Activated T-cell treated with anti-CD3 and anti-CD28 coated beads for 4 hours (primary cell): ENCODE measurements around the gene C1RL.

Experiments
- DNase-seq: peaks from one replicate; pipeline ENCODE4 v3.0.0-alpha.2; 2020

C1RL gene

GRCh38 chr12:7091660-7092228, 17.3 kb downstream of the C1RL start:
- DNase-seq: no peak

- no peak for DNase-seq
Observed at GRCh38 chr12:7091171-7091570, 17.8 kb downstream of the C1RL start.

GRCh38 chr12:7090222-7090998, 18.6 kb downstream of the C1RL start:
- DNase-seq: no peak

- DNase-seq: no peak
Observed at GRCh38 chr12:7089196-7089871, 19.7 kb downstream of the C1RL start.

- DNase-seq: no peak
Observed at GRCh38 chr12:7083125-7083524, 25.9 kb downstream of the C1RL start.

- DNase-seq: no peak
Observed at GRCh38 chr12:7081037-7081436, 28.0 kb downstream of the C1RL start.

GRCh38 chr12:7079826-7080125, 29.2 kb downstream of the C1RL start:
- DNase-seq: no peak

GRCh38 chr12:7078163-7078562, 30.9 kb downstream of the C1RL start:
- no peak for DNase-seq

GRCh38 chr12:7076493-7076892, 32.5 kb downstream of the C1RL start:
- DNase-seq: no peak

GRCh38 chr12:7075939-7076338, 33.1 kb downstream of the C1RL start:
- DNase-seq: no peak

GRCh38 chr12:7075518-7075917, 33.5 kb downstream of the C1RL start:
- DNase-seq: no peak

- DNase-seq: no peak
Observed at GRCh38 chr12:7073946-7074345, 35.1 kb downstream of the C1RL start.

GRCh38 chr12:7072554-7072953, 36.5 kb downstream of the C1RL start:
- DNase-seq: no peak

- no peak for DNase-seq
Observed at GRCh38 chr12:7072035-7072434, 37.0 kb downstream of the C1RL start.

- no peak for DNase-seq
Observed at GRCh38 chr12:7069386-7069785, 39.6 kb downstream of the C1RL start.

- DNase-seq: no peak
Observed at GRCh38 chr12:7068994-7069346, 40.0 kb downstream of the C1RL start.

- DNase-seq: no peak
Observed at GRCh38 chr12:7068240-7068993, 40.6 kb downstream of the C1RL start.

- no peak for DNase-seq
Observed at GRCh38 chr12:7067096-7067495, 41.9 kb downstream of the C1RL start.

- DNase-seq: no peak
Observed at GRCh38 chr12:7066596-7066995, 42.4 kb downstream of the C1RL start.

- no peak for DNase-seq
Observed at GRCh38 chr12:7065073-7065623, 43.9 kb downstream of the C1RL start.

- no peak for DNase-seq
Observed at GRCh38 chr12:7064516-7064915, 44.5 kb downstream of the C1RL start.

GRCh38 chr12:7061596-7061995, 47.4 kb downstream of the C1RL start:
- DNase-seq: no peak

- no peak for DNase-seq
Observed at GRCh38 chr12:7061138-7061537, 47.9 kb downstream of the C1RL start.
